H9 (cell line): ENCODE data around the gene LRRC8B. TPM values are rescaled to one million over a fixed set of nuclear protein-coding genes. Genes with fewer than 3 reads are reported as not detected.

ENCODE experiments used
- DNase-seq: peaks from one replicate; pipeline ENCODE4 v3.0.0-alpha.2; 2017
- H2AFZ ChIP-seq: one replicate; pipeline ENCODE4 v1.6.1; 2013; ENCODE audit warnings: mild to moderate bottlenecking, low read length, control low read depth, moderate library complexity
- H2AK5ac ChIP-seq: 2 replicates; pipeline ENCODE4 v1.6.1; 2013; ENCODE audit warnings: low read length, control low read depth, mixed read lengths; ENCODE audit not compliant: insufficient read length
- H2BK120ac ChIP-seq: one replicate; pipeline ENCODE4 v1.6.1; 2013; ENCODE audit warnings: low read depth, mild to moderate bottlenecking, low read length, control low read depth, inconsistent platforms; ENCODE audit not compliant: poor library complexity, severe bottlenecking
- H2BK12ac ChIP-seq: 2 replicates; pipeline ENCODE4 v1.6.1; 2013; ENCODE audit warnings: low read length, control low read depth, mixed read lengths, low read depth; ENCODE audit not compliant: insufficient read length
- H2BK15ac ChIP-seq: 2 replicates; pipeline ENCODE4 v1.6.1; 2013; ENCODE audit warnings: low read depth, low read length, control low read depth
- H2BK20ac ChIP-seq: one replicate; pipeline ENCODE4 v1.6.1; 2013; ENCODE audit warnings: low read depth, mild to moderate bottlenecking, low read length, control low read depth, inconsistent platforms; ENCODE audit not compliant: poor library complexity, severe bottlenecking
- H2BK5ac ChIP-seq: 2 replicates; pipeline ENCODE4 v1.6.1; 2013; ENCODE audit warnings: low read length, control low read depth, mixed read lengths; ENCODE audit not compliant: insufficient read length
- H3K14ac ChIP-seq: 2 replicates; pipeline ENCODE4 v1.6.1; 2013; ENCODE audit warnings: low read length, control low read depth; ENCODE audit not compliant: insufficient read depth
- H3K18ac ChIP-seq: 2 replicates; pipeline ENCODE4 v1.6.1; 2013; ENCODE audit warnings: low read depth, mild to moderate bottlenecking, mixed read lengths, low read length, control low read depth; ENCODE audit not compliant: insufficient read length
- H3K23ac ChIP-seq: 2 replicates; pipeline ENCODE4 v1.6.1; 2013; ENCODE audit warnings: low read length, control low read depth, mixed read lengths, low read depth; ENCODE audit not compliant: insufficient read length
- H3K23me2 ChIP-seq: 2 replicates; pipeline ENCODE4 v1.6.1; 2013; ENCODE audit warnings: low read depth, mild to moderate bottlenecking, mixed read lengths, low read length, control low read depth; ENCODE audit not compliant: insufficient read length, poor library complexity, severe bottlenecking
- H3K27ac ChIP-seq: 2 replicates; pipeline ENCODE4 v1.5.1; 2013; ENCODE audit warnings: low read length, control low read depth, mixed read lengths, low read depth; ENCODE audit not compliant: insufficient read length
- H3K27me3 ChIP-seq: 2 replicates; pipeline ENCODE4 v1.6.1; 2013; ENCODE audit warnings: low read length, control low read depth, inconsistent platforms; ENCODE audit not compliant: insufficient read depth
- H3K4ac ChIP-seq: 2 replicates; pipeline ENCODE4 v1.6.1; 2013; ENCODE audit warnings: low read depth, mild to moderate bottlenecking, control low read depth, inconsistent platforms, low read length, moderate library complexity
- H3K4me1 ChIP-seq: 2 replicates; pipeline ENCODE4 v1.6.1; 2013; ENCODE audit warnings: low read length, control low read depth, inconsistent platforms; ENCODE audit not compliant: insufficient read depth
- H3K4me2 ChIP-seq: 2 replicates; pipeline ENCODE4 v1.6.1; 2013; ENCODE audit warnings: low read length, control low read depth, mixed read lengths; ENCODE audit not compliant: insufficient read length, insufficient read depth
- H3K56ac ChIP-seq: 2 replicates; pipeline ENCODE4 v1.6.1; 2013; ENCODE audit warnings: low read depth, mild to moderate bottlenecking, mixed read lengths, low read length, control low read depth; ENCODE audit not compliant: insufficient read length
- H3K79me1 ChIP-seq: 2 replicates; pipeline ENCODE4 v1.6.1; 2013; ENCODE audit warnings: low read depth, mild to moderate bottlenecking, moderate library complexity, low read length, control low read depth, inconsistent platforms; ENCODE audit not compliant: insufficient read depth, poor library complexity, severe bottlenecking
- H3K79me2 ChIP-seq: 2 replicates; pipeline ENCODE4 v1.6.1; 2013; ENCODE audit warnings: low read length, control low read depth, inconsistent platforms; ENCODE audit not compliant: insufficient read depth
- H3K9ac ChIP-seq: 2 replicates; pipeline ENCODE4 v1.6.1; 2013; ENCODE audit warnings: low read length, control low read depth, mixed read lengths; ENCODE audit not compliant: insufficient read length; ENCODE audit errors: extremely low read depth
- H3K9me3 ChIP-seq: one replicate; pipeline ENCODE4 v1.6.1; 2013; ENCODE audit warnings: low read depth, low read length, inconsistent platforms; ENCODE audit not compliant: control insufficient read depth
- H3T11ph ChIP-seq: one replicate; pipeline ENCODE4 v1.6.1; 2013; ENCODE audit warnings: mild to moderate bottlenecking, low read length, control low read depth, inconsistent platforms
- H4K20me1 ChIP-seq: one replicate; pipeline ENCODE4 v1.6.1; 2013; ENCODE audit not compliant: control insufficient read depth, insufficient read length, insufficient read depth
- H4K5ac ChIP-seq: 2 replicates; pipeline ENCODE4 v1.6.1; 2013; ENCODE audit warnings: low read depth, mild to moderate bottlenecking, mixed read lengths, low read length, control low read depth; ENCODE audit not compliant: insufficient read length
- H4K8ac ChIP-seq: replicated peaks from 2 replicates; pipeline ENCODE4 v1.6.1; 2013; ENCODE audit warnings: low read length, control low read depth, mixed read lengths, low read depth; ENCODE audit not compliant: insufficient read length
- H4K91ac ChIP-seq: 2 replicates; pipeline ENCODE4 v1.6.1; 2013; ENCODE audit warnings: low read depth, mild to moderate bottlenecking, moderate library complexity, mixed read lengths, low read length, control low read depth; ENCODE audit not compliant: insufficient read length
- H3K27ac Mint-ChIP-seq, 3 experiments: 2 replicates in 2 of 3; 3 replicates in 1 of 3; pipeline ENCODE4 v1.8.0; 2020 to 2021; ENCODE audit warnings: mixed read lengths in 3 of 3, mild to moderate bottlenecking in 1 of 3, moderate library complexity in 1 of 3
- H3K27me3 Mint-ChIP-seq: 2 replicates; pipeline ENCODE4 v1.8.0; 2021; ENCODE audit warnings: low read depth, mild to moderate bottlenecking, moderate library complexity, mixed read lengths
- H3K36me3 Mint-ChIP-seq, 3 experiments: 2 replicates in 2 of 3; 3 replicates in 1 of 3; pipeline ENCODE4 v1.8.0; 2020 to 2021; ENCODE audit warnings: low read depth in 3 of 3, mixed read lengths in 3 of 3; ENCODE audit not compliant: insufficient read depth in 1 of 3
- H3K4me1 Mint-ChIP-seq, 2 experiments: 2 replicates each; pipeline ENCODE4 v1.8.0; 2020; ENCODE audit warnings: mixed read lengths in 2 of 2
- H3K4me3 Mint-ChIP-seq, 2 experiments: 2 replicates in 1 of 2; 3 replicates in 1 of 2; pipeline ENCODE4 v1.8.0; 2020 to 2021; ENCODE audit warnings: mild to moderate bottlenecking in 2 of 2, mixed read lengths in 2 of 2, moderate library complexity in 1 of 2
- H3K9me3 Mint-ChIP-seq, 2 experiments: 2 replicates in 1 of 2; 3 replicates in 1 of 2; pipeline ENCODE4 v1.8.0; 2020; ENCODE audit warnings: mild to moderate bottlenecking in 2 of 2, mixed read lengths in 2 of 2, moderate library complexity in 1 of 2
- CTCF ChIP-seq: fragments of 200-600 bp; sonication (generic); conservative IDR thresholded peaks from 3 replicates; pipeline ENCODE4 v1.8.0; 2021; ENCODE audit warnings: antibody characterized with exemption, mild to moderate bottlenecking
- total RNA-seq: library from RNA; stranded (reverse); gene quantifications from 2 replicates; pipeline ENCODE4 v1.2.1, GENCODE V29; 2021

Gene LRRC8B
- total RNA-seq, 1 experiment from 2014 or later = 33.2 TPM

- H4K91ac ChIP-seq = no peak overlapping the region
- TF ChIP-seq CTCF = no peak
- no peak for DNase-seq
- no peak overlapping the region for H3K18ac ChIP-seq
- no peaks in the 10 kb centered on the region for H3K79me1 ChIP-seq
- H3K36me3 Mint-ChIP-seq = no peaks in the 10 kb centered on the region; a peak in 1 of 7 replicates
- H2BK120ac ChIP-seq = no peak overlapping the region
- no peak overlapping the region for H2BK5ac ChIP-seq
- no peak overlapping the region for H3K27ac Mint-ChIP-seq
- H2AFZ ChIP-seq = no peak overlapping the region
- H3K4me1 Mint-ChIP-seq = peaks cover 8 to 12% of the 10 kb centered on the region in 2 experiments
- no peak overlapping the region for H2AK5ac ChIP-seq
- H3K9ac ChIP-seq = no peak overlapping the region
- H3K9me3 Mint-ChIP-seq = no peaks in the 10 kb centered on the region
- no peaks in the 10 kb centered on the region for H3K27me3 ChIP-seq
- H3K4ac ChIP-seq = no peak overlapping the region
- H3K14ac ChIP-seq = no peak overlapping the region
- H3K56ac ChIP-seq = no peak overlapping the region
- no peak overlapping the region for H3K4me3 Mint-ChIP-seq
- no peaks in the 10 kb centered on the region for H3K4me1 ChIP-seq
- H3K27ac ChIP-seq = no peak overlapping the region
- no peak overlapping the region for H3K23ac ChIP-seq
- no peaks in the 10 kb centered on the region for H3K27me3 Mint-ChIP-seq
- H3K4me2 ChIP-seq = no peak overlapping the region
- H3K9me3 ChIP-seq = no peaks in the 10 kb centered on the region
- H3K23me2 ChIP-seq = no peaks in the 10 kb centered on the region
- no peak overlapping the region for H3T11ph ChIP-seq
- no peaks in the 10 kb centered on the region for H4K20me1 ChIP-seq
- H3K79me2 ChIP-seq = peaks cover 7% of the 10 kb centered on the region; the same call in 1 of the 2 replicates
- no peak overlapping the region for H4K5ac ChIP-seq
- H2BK15ac ChIP-seq = no peak overlapping the region
- no peak overlapping the region for H2BK20ac ChIP-seq
- no peak overlapping the region for H4K8ac ChIP-seq
- no peak overlapping the region for H2BK12ac ChIP-seq
Observed at GRCh38 chr1:89546934-89547562, 22.4 kb downstream of the LRRC8B start.
